COLO829 (cell line): ENCODE results near the gene KTI12.
A peak's percentile ranks its signal among the peaks of the same experiment; 100 is the strongest.
"Not testable (repeated sequence)": the region's sequence is repeated elsewhere in the genome, so short reads cannot be mapped to it uniquely, and the experiment has no call there.

Source experiments
- DNase-seq: peaks from one replicate; pipeline ENCODE4 v3.0.0; 2012; ENCODE audit warnings: low spot score

The KTI12 gene, protein sequence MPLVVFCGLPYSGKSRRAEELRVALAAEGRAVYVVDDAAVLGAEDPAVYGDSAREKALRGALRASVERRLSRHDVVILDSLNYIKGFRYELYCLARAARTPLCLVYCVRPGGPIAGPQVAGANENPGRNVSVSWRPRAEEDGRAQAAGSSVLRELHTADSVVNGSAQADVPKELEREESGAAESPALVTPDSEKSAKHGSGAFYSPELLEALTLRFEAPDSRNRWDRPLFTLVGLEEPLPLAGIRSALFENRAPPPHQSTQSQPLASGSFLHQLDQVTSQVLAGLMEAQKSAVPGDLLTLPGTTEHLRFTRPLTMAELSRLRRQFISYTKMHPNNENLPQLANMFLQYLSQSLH

DNA sequence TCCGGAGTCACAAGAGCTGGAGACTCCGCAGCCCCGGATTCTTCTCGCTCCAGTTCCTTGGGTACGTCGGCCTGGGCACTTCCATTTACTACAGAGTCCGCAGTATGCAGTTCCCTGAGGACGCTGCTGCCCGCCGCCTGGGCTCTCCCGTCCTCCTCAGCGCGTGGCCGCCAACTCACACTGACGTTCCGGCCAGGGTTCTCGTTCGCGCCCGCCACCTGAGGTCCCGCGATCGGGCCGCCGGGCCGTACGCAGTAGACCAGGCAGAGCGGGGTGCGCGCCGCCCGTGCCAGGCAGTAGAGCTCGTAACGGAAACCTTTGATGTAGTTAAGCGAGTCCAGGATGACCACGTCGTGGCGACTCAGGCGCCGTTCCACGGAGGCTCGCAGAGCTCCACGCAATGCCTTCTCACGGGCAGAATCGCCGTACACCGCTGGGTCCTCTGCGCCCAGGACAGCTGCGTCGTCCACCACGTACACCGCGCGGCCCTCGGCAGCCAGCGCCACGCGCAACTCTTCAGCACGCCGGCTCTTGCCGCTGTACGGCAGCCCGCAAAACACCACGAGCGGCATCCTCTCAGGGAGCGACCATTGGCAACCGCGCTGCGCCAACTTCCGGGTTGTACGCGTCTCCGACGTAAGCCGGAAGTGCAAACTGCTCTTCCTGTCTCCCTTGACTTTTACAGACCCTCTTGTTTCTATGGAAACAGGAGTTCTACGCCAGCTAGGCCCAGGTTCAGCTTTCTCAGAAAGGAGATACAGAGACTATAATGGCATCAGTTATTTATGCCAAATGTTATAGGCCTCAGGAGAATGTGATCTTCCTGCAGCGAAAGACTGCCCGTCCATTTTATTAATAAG lies at the start of gene KTI12:
Gene KTI12, minus strand, starts transcription at position 621 of the 860 bp plus-strand sequence. Its CDS starts 49 bp downstream, at position 572.
- peak; percentile 82 for DNase-seq

DNA sequence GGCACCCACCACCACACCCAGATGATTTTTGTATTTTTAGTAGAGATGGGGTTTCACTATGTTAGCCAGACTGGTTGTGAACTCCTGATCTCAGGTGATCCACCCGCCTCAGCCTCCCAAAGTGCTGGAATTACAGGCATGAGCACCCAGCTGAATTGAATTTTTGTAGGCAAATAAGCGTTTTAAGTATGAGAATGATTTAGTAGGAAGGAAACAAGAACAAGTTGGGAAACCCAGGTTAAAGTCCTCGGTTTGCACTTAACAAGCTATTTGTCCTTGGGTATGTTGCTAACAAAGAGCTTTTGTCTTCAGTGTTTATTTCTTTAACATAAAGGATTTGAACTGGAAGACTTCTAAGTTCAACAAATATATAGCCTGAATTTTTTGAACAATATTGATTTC lies 46.4 kb upstream of the KTI12 start:
- DNase-seq = peak; percentile 19

DNA sequence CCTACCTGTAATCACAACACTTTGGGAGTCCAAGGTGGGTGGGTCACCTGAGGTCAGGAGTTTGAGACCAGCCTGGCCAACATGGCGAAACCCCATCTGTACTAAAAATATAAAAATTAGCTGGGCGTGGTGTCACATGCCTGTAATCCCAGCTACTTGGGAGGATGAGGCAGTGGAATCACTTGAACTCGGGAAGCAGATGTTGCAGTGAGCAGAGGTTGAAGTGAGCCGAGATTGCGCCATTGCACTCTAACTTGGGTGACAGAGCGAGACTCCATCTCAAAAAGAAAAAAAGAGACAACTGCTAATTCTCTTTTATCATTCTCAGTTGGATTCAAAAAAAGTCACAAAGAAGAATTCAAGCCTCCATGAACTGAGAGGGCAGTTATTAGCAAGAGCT lies 43.7 kb upstream of the KTI12 start:
- not testable (repeated sequence) for DNase-seq

DNA sequence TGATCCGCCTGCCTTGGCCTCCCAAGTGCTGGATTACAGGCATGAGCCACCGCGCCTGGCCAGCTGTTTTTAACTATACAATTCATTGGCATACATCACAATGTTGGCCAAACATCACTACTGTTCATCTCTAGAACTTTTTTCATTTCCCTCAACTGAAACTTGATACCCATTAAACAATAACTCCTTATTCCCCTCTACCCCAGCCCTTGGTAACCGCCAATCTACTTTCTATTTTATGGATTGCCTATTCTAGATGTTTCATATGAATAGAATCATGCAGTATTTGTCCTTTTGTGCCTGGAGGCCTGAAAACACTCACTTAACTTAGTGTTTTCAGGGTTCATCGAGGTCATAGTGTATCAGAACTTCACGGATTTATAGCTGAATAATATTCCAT lies 38.7 kb upstream of the KTI12 start:
- DNase-seq = peak; percentile 61

DNA sequence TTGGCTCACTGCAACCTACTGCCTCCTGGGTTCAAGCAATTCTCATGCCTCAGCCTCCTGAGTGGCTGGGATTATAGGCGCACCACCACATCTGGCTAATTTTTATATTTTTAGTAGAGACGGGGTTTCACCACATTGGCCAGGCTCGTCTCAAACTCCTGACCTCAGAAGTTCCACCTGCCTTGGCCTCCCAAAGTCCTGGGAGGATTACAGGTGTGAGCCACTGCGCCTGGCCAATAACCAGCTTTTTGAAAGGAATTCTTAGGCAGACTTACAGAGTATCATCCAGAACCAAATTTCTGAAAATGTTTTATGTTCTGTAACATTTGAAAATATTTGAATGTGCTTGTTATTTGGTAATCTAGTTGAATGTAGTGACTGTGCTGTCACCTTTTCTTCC lies 37.1 kb upstream of the KTI12 start:
- no peak for DNase-seq

DNA sequence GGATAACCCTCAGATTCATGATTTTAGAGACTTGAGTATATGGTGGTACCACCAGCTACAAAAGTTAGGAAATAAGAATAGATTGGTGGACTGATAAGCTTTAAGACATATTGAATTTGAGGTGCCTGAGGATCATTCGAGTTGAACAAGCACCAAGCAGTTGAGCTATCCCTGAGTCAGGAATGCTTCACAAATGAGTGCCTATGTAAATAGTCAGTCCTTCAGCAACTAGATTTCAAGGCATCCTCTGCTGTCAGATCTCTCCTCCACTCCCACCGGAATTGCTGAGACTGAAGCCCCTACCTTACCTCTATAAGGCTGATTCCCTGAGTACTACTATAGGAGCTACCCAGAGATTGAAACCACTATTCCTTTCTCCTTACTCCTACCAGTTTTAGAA lies 29.6 kb upstream of the KTI12 start:
- DNase-seq = no peak

DNA sequence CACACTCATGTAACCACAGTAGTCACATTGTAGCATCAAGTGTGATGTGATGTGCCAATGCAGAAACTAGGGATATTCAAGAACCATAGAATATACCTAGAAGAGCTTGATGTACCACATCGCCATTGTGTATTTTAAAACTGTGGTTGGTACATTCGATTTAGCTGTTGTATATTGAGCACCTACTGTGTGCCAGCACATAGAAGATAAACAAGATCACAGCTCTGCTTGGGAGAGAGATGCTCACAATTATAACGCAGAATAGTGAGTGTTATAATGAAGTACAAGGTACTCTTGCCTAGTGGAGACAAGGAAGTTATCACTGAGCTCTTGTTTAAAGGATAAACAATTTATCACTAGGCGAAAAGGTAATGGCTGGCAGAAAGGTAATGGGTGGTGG lies 27.2 kb upstream of the KTI12 start:
- no peak for DNase-seq

DNA sequence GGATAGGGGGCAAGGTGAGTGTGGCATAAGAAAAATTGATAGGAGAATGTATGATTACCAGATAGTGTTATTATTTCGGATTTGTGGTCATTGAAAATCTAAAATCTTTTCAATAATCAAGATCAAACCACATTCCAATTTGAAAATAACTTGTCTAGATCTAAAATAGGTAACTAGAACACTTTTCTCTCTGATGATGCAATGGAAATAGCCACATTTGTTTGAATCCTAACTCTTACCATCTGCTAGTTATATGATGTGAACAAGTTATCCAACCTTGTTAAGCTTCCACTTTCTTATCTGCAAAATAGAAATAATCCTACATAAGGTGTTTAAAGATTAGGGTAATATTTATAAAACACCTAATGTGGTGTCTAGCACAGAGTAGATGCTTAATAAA lies 26.3 kb upstream of the KTI12 start:
- no peak for DNase-seq

DNA sequence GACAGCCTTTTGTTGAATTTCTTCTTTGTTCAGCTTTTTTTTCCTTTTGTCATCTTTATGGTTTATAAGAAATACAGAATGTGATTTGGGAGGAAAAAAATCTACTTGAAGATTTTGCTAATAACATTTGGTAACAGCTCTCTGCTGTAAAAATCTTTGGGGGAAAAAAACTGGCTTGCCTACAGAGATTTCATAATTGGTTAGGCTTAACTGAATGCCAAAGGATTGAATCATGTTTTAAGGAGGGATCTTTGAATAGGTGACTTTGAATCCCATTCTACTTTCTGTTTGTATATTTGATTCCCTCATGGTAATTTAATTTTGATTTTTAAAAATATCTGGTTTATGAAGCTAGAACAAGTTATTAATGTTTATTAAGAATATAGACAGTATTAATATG lies 25.7 kb upstream of the KTI12 start:
- DNase-seq = no peak

DNA sequence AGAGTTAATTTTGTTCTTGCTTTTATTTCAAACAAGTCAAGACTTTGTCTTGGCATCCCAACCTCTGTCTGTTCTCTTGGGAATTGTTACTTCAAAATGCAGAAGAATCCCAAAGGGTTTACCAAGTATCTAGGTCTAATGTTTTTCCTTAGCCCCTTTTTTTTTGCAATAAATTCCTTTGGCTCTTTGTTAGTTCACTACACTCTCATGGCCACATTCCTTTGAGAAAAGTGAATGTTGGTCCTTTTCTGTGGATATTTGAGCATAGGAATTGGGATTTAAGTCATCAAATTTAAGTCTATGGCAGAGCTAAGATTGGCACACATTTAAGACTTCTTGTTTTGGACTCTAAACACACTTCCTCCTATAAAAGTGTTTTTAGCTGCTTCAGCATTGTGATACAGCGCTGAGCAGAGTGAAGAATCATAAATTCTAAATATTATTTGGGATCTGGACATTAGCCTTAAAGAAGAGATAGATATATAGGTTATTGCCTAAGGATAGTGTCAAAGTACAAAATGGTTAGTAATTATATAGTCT lies 24.3 kb upstream of the KTI12 start:
- DNase-seq = no peak

DNA sequence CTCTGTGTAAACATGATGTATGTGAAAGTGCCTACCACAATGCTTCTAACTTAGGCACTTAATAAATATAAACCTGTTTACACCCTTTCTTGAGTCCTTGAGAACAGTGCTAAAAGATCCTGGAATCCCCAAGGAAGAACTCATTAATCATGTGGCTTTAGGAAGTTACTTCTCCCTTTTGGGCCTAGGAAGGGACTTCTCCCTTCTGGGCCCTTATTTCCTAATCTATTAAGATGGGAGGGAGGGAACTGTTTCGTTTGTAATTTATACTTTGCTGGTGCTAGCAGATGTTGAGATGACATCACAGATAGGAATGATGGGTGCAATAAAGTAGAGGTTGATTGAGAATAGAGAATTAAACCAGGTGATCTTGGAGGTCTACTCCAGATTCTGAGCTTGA lies 23.6 kb upstream of the KTI12 start:
- DNase-seq = no peak

DNA sequence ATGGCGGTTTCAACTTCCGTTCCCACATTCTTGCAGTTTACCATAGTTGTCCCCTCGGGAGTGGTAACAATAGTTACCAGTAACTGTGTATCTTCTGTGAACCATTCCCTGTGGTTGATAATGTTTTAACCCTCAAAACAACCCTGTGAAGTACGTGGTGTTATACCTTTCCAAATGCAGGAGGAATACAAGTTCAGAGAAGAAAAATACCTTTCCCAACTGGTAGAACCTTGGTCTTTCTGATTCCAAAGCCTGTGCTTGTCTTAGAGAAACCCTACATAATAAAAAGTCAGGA lies 23.3 kb upstream of the KTI12 start:
- DNase-seq = no peak

DNA sequence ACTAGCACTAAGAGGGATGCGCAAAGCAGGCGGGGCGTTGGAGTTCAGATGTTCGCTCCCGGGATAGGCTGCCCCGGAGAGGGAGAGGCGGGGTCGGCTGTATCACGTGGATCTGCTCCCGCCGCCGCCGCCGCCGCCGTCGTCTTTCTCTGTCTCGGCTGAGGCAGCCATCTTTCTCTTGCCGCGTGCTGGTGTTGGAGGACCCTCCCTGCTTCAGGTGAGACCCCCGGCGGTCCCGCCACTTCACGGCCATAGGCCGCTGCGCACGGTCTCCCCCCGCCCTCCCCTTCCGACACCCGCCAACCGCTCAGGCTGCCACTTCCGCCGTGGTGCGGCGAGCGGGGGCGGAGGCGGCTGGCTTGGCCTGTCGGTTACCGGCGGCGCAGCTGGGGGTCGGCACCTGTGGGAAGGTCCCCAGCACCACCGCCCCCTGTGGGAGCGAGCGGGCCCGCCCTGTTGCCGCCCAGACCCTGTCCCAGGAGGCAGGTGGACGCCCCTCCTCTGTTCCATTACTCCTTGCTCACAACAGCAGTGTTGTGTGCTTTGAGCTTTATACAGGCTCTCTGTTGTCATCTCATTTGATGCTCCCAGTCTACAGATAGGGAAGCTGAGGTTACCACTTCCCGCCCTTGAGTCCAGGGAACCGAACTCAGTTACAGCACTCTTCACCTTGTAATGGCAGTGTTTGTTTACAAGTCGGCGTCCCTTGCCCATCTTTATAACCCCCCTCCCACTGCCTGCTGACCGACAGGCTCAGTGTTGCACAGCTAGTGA lies 22.7 kb upstream of the KTI12 start, which contains the start of gene BTF3L4:
Gene BTF3L4, plus strand, starts transcription at position 133 of the 774 bp plus-strand sequence. CDS start 3,553 bp downstream, outside the sequence.
- peak; percentile 84 for DNase-seq

DNA sequence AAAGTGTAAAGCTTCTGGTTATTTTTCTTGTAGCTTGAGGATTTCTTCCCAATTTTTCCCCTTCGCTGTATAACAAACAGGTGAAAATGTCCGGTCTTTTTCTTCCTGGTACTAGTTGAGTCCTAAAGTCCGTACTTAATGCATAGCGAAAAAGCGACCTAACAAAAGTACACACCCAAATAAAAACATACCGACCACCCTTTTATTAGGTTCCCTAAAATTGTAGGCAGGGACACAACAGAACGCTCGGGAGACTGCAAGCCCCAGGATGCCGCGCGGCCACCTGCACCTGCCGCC lies 22.2 kb upstream of the KTI12 start:
- DNase-seq = no peak

DNA sequence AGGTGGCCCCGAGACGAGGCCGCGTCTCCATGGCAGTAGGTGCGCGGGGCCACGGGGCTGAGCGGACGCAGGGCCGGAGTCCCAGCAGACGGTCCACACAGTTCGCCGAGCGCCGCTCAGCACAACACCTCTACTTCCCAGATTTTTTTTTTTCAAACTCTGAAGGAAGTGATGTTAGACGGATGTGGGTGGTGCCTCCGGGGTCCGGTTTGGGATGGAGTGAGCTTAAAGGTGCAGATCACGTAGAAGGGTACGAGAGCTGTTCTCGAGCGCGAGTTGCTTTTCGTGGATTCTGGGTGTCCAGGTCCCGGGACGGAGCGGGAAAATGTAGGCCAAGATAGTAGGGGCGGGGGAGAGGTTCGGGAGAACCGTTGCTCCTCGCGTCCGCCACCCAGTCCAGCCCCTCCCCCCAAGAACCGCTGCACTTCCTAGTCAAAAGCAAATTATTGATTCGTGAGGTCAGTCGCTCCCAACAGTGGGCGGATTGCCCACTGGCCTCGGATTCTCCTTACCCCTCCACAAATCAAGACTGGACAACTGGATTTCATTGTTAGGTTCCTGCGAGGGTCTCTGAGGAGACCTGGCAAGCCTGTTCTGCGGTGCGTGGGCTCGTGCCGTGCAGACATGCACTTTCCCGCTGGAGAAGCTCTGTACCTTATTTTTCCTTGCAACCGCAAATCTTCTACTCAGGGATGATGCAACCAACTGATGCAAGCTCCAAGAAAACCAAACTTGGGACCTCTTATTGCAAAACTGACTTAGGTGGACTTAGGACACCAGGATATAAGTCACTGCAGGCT lies 21.7 kb upstream of the KTI12 start, which contains the start of gene TXNDC12:
Gene TXNDC12, minus strand, starts transcription at position 126 of the 800 bp plus-strand sequence. Its CDS starts 95 bp downstream, at position 31.
- peak; percentile 85 for DNase-seq

DNA sequence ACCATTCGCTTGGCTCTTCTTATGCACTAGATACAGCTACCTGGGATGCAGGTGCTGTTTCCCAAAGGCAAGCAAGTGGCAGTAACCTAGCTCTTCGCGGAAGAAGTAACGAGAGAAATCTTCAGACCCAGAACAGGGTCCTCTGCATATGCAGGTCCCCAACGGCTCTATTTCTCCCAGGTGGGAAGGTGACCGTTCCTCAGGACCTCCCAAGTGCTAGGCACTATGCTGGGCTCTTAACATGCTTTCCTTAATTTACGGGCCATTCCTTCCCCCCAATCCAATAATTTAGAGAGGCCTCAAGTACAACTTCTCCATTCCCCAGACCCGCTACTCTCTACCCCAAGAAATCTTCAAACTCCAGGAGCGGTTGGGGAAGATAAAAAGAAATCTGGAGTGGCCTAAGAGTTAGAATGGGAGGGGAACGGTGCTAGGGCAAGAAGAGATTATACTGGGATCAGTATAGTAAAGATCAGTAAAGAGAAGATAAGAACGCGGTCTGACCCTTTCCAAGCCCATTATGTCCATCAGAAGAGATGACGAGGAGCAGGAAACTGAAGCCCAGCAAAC lies 21.0 kb upstream of the KTI12 start:
- DNase-seq = no peak

DNA sequence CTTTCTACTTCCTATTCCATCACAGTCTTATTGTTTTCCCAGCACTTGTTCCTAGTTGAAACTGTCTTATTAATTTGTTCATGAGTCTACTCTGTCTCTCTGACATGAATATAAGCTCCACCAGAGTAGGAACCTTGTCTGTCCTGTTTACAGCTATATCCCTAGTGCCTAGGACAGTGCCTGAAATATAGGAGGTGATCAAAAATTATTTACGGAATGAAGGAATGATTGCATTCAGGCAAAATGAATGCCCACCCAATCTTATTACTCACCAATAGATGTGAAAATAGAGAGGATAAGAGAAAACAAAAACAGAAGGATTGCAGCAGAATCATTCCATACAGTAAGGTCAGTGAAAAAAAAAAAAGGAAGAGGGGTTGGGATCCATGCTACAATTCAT lies 20.3 kb upstream of the KTI12 start:
- DNase-seq = no peak

DNA sequence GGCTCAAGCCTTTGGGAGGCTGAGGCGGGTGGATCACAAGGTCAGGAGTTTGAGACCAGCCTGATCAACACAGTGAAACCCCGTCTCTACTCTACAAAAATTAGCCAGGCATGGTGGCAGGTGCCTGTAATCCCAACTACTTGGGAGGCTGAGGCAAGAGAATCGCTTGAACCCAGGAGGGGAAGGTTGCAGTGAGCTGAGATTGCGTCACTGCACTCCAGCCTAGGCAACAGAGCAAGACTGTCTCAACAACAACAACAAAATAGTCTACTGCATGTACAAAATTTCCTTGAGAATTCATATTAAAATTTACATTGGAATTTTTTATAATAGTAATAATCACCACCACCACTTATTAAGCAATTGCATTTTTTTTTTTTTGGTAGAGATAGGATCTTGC lies 15.7 kb upstream of the KTI12 start:
- not testable (repeated sequence) for DNase-seq

DNA sequence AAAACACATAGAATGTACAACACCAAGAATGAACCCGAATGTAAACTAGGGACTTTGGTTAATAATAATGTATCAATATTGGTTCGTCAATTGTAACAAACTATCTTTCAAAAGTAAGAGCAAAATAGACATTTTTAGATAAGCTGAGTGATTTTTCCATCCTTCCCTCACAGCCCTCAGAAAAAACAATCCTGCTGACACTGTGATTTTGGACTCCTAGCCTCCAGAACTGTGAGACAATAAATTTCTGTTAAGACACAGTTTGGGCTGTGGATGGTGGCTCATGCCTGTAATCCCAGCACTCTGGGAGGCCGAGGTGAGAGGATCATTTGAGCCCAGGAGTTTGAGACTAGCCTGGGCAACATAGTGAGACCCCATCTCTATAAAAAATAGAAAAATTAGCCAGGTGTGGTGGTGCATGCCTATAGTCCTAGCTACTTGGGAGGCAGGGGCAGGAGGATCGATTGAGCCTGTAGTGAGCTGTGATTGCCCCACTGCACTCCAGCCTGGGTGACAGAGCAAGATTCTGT lies 12.1 kb upstream of the KTI12 start:
- DNase-seq = not testable (repeated sequence)

DNA sequence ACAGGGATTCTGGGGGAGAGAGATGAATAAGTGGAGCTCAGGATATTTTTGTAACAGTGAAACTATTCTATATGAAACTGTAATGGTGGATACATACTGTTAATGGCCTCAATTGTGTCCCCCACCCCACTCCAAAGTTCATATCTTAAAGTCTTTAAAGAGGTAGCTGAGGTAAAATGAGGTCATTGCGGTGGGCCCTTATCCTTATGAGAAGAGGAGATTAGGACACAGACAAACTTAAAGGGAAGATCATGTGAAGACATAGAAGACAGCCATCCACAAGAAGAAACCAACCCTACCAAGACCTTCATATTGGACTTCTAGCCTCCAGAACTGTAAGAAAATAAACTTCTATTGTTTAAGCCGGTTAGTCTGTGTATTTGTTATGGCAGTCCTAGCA lies 11.6 kb upstream of the KTI12 start:
- DNase-seq = no peak
